ENCODE data around the gene MYBL2.

- TF ChIP-seq, protein P1, sequence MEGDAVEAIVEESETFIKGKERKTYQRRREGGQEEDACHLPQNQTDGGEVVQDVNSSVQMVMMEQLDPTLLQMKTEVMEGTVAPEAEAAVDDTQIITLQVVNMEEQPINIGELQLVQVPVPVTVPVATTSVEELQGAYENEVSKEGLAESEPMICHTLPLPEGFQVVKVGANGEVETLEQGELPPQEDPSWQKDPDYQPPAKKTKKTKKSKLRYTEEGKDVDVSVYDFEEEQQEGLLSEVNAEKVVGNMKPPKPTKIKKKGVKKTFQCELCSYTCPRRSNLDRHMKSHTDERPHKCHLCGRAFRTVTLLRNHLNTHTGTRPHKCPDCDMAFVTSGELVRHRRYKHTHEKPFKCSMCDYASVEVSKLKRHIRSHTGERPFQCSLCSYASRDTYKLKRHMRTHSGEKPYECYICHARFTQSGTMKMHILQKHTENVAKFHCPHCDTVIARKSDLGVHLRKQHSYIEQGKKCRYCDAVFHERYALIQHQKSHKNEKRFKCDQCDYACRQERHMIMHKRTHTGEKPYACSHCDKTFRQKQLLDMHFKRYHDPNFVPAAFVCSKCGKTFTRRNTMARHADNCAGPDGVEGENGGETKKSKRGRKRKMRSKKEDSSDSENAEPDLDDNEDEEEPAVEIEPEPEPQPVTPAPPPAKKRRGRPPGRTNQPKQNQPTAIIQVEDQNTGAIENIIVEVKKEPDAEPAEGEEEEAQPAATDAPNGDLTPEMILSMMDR (IDR thresholded peaks at IDR 0.05): peak; percentile 93 to 100 (median 96)
- no peak for TF ChIP-seq POLR2A (IDR thresholded peaks at IDR 0.05)
Observed at GRCh38 chr20:43749734-43750294, 82.9 kb downstream of the MYBL2 start.

Measured in Peyer's patch (tissue), 4 donors.